HL-60 (cell line): ENCODE measurements around the gene UTP25.
A peak's percentile ranks its signal among the peaks of the same experiment; 100 is the strongest.

Experiments used
- DNase-seq, 2 experiments: peaks; one replicate each; pipeline ENCODE4 v3.0.0-alpha.2; 2010 to 2020; ENCODE audit warnings: low read depth in 1 of 2, low spot score in 1 of 2
- H3K27ac ChIP-seq: fragments of 250-450 bp; sonication (Bioruptor Pico); replicated peaks from 2 replicates; pipeline ENCODE4 v1.5.1; 2020; ENCODE audit warnings: mild to moderate bottlenecking, moderate library complexity
- H3K27me3 ChIP-seq: fragments of 250-450 bp; sonication (Bioruptor Pico); 2 replicates; pipeline ENCODE4 v1.5.1; 2021; ENCODE audit warnings: mild to moderate bottlenecking, moderate library complexity; ENCODE audit not compliant: insufficient read depth, poor library complexity, severe bottlenecking
- H3K4me3 ChIP-seq: replicated peaks from 2 replicates; pipeline ENCODE4 v1.5.1; 2011; ENCODE audit warnings: mild to moderate bottlenecking, control low read depth, low read length; ENCODE audit not compliant: insufficient read depth
- CTCF ChIP-seq: IDR thresholded peaks from one replicate; pipeline ENCODE4 v1.5.1; 2011; ENCODE audit warnings: low read length, control low read depth, inconsistent platforms; ENCODE audit not compliant: insufficient read depth
- GABPA ChIP-seq: IDR thresholded peaks from 2 replicates; pipeline ENCODE4 v1.6.1; 2012; ENCODE audit warnings: low read depth
- POLR2AphosphoS5 ChIP-seq: IDR thresholded peaks from 2 replicates; pipeline ENCODE4 v1.6.1; 2012; ENCODE audit warnings: low read depth
- REST ChIP-seq: IDR thresholded peaks from 2 replicates; pipeline ENCODE4 v1.6.1; 2012; ENCODE audit warnings: low read depth; ENCODE audit not compliant: insufficient replicate concordance
- SPI1 ChIP-seq: IDR thresholded peaks from 2 replicates; pipeline ENCODE4 v1.6.1; 2012; ENCODE audit warnings: low read depth, mild to moderate bottlenecking, borderline replicate concordance

The UTP25 gene

GRCh38 chr1:209875515-209875914 is 47.7 kb downstream of the UTP25 start:
- H3K27ac ChIP-seq = no peak overlapping the region
- no peak for DNase-seq
- TF ChIP-seq SPI1 = no peak
- TF ChIP-seq POLR2AphosphoS5 = no peak
- no peak for TF ChIP-seq GABPA
- no peak for TF ChIP-seq CTCF
- TF ChIP-seq REST = no peak
- H3K4me3 ChIP-seq = no peak overlapping the region
- peaks cover 5% of the 10 kb centered on the region for H3K27me3 ChIP-seq

- Histone ChIP-seq H3K27ac (no peak overlapping the region), H3K4me3 (no peak overlapping the region), H3K27me3 (peaks cover 5% of the 10 kb centered on the region)
- TF ChIP-seq SPI1 (peak; percentile 47; the same call in 1 of the 2 replicates), CTCF (no peak)
- peak in 1 of 2 experiments; percentile 16 for DNase-seq
Measured at GRCh38 chr1:209876078-209876800, 48.5 kb downstream of the UTP25 start.

GRCh38 chr1:209877087-209877764 is 49.5 kb downstream of the UTP25 start:
- Histone ChIP-seq H3K27me3 (peaks cover 10% of the 10 kb centered on the region), H3K27ac (no peak overlapping the region), H3K4me3 (no peak overlapping the region)
- DNase-seq = no peak
- TF ChIP-seq GABPA (no peak), REST (no peak), CTCF (no peak), SPI1 (no peak), POLR2AphosphoS5 (no peak)
